HepG2 (cell line): ENCODE results near the gene PIBF1. TPM values are rescaled to one million over a fixed set of nuclear protein-coding genes. Genes with fewer than 3 reads are reported as not detected.

Experiments
- AKNA ChIP-seq: sonication (generic); formaldehyde crosslinking; IDR thresholded peaks from 2 replicates; pipeline ENCODE4 v1.4.0; 2020; ENCODE audit warnings: missing genetic modification reagents, borderline replicate concordance
- ARID2 ChIP-seq: sonication (generic); formaldehyde crosslinking; IDR thresholded peaks from 2 replicates; pipeline ENCODE4 v1.8.1; 2022; ENCODE audit warnings: mild to moderate bottlenecking, missing genetic modification reagents, borderline replicate concordance
- ATAD3A ChIP-seq: sonication (generic); formaldehyde crosslinking; IDR thresholded peaks from 2 replicates; pipeline ENCODE4 v1.4.0; 2020; ENCODE audit warnings: missing genetic modification reagents
- ATF3 ChIP-seq: sonication (generic); formaldehyde crosslinking; IDR thresholded peaks from 2 replicates; pipeline ENCODE4 v1.4.0; 2020; ENCODE audit warnings: missing genetic modification reagents
- CEBPB ChIP-seq: IDR thresholded peaks from 2 replicates; pipeline ENCODE4 v1.6.1; 2011; ENCODE audit warnings: low read depth, low read length, improper control_type of control experiment, borderline replicate concordance
- EED ChIP-seq: sonication (generic); formaldehyde crosslinking; IDR thresholded peaks from 2 replicates; pipeline ENCODE4 v1.5.0; 2020; ENCODE audit warnings: mild to moderate bottlenecking, missing genetic modification reagents
- ERF ChIP-seq: IDR thresholded peaks from 2 replicates; pipeline ENCODE4 v1.6.1; 2018; ENCODE audit warnings: missing biosample characterization, missing genetic modification reagents
- GTF2F1 ChIP-seq: fragments of 150-350 bp; IDR thresholded peaks from 2 replicates; pipeline ENCODE4 v1.6.1; 2014; ENCODE audit warnings: low read length
- HIC2 ChIP-seq: sonication (generic); formaldehyde crosslinking; IDR thresholded peaks from 2 replicates; pipeline ENCODE4 v1.9.0; 2022; ENCODE audit warnings: low read depth, missing genetic modification reagents
- HIVEP1 ChIP-seq: sonication (generic); formaldehyde crosslinking; IDR thresholded peaks from 2 replicates; pipeline ENCODE4 v1.4.0; 2020; ENCODE audit warnings: mild to moderate bottlenecking, missing genetic modification reagents
- NR2F2 ChIP-seq: IDR thresholded peaks from 2 replicates; pipeline ENCODE4 v1.6.1; 2012; ENCODE audit warnings: low read depth, inconsistent platforms, borderline replicate concordance
- RARA ChIP-seq: IDR thresholded peaks from 2 replicates; pipeline ENCODE4 v1.6.1; 2016; ENCODE audit warnings: missing genetic modification reagents, missing compliant biosample characterization
- RCOR2 ChIP-seq: IDR thresholded peaks from 2 replicates; pipeline ENCODE4 v1.6.1; 2016; ENCODE audit warnings: missing biosample characterization, missing genetic modification reagents
- RNF2 ChIP-seq: fragments of 450-650 bp; conservative IDR thresholded peaks from 2 replicates; pipeline ENCODE4 v1.6.1; 2016; ENCODE audit warnings: low read depth
- TBX2 ChIP-seq: sonication (generic); formaldehyde crosslinking; IDR thresholded peaks from 2 replicates; pipeline ENCODE4 v1.5.0; 2020; ENCODE audit warnings: missing genetic modification reagents, mild to moderate bottlenecking, borderline replicate concordance
- ZBTB1 ChIP-seq: sonication (generic); formaldehyde crosslinking; IDR thresholded peaks from 2 replicates; pipeline ENCODE4 v1.4.0; 2020; ENCODE audit warnings: missing genetic modification reagents, borderline replicate concordance
- ZNF121 ChIP-seq: sonication (generic); formaldehyde crosslinking; IDR thresholded peaks from 2 replicates; pipeline ENCODE4 v1.5.0; 2020; ENCODE audit warnings: mild to moderate bottlenecking, missing genetic modification reagents
- ZNF207 ChIP-seq: fragments of 450-650 bp; IDR thresholded peaks from 2 replicates; pipeline ENCODE4 v1.6.1; 2016; ENCODE audit warnings: antibody characterized with exemption, borderline replicate concordance
- ZNF263 ChIP-seq: sonication (generic); formaldehyde crosslinking; IDR thresholded peaks from 2 replicates; pipeline ENCODE4 v1.4.0; 2020; ENCODE audit warnings: missing genetic modification reagents
- ZNF350 ChIP-seq: sonication (generic); formaldehyde crosslinking; IDR thresholded peaks from 2 replicates; pipeline ENCODE4 v1.4.0; 2020; ENCODE audit warnings: mild to moderate bottlenecking, low read depth, missing genetic modification reagents, borderline replicate concordance
- ZNF709 ChIP-seq: sonication (generic); formaldehyde crosslinking; IDR thresholded peaks from 2 replicates; pipeline ENCODE4 v1.5.0; 2020; ENCODE audit warnings: mild to moderate bottlenecking, missing genetic modification reagents
- ZNF841 ChIP-seq: sonication (generic); formaldehyde crosslinking; IDR thresholded peaks from 2 replicates; pipeline ENCODE4 v1.8.1; 2023; ENCODE audit warnings: missing genetic modification reagents, borderline replicate concordance
- polyA plus RNA-seq, 8 experiments: library from polyadenylated mRNA; depleted of rRNA in 3 of 8; stranded (reverse) in 7 of 8; unstranded in 1 of 8; fragments of >200 nt; fragmentation: Illumina TruSeq in 4 of 8; extraction: Trizol in 4 of 8; gene quantifications; 2 replicates each; pipeline versions ENCODE4 v1.2.1 to v1.2.3, GENCODE V29; 2011 to 2016; ENCODE audit warnings: low read depth in 4 of 8, missing spikeins in 1 of 8, mixed read lengths in 1 of 8; ENCODE audit not compliant: insufficient read depth in 1 of 8
- total RNA-seq, 5 experiments: library from RNA; depleted of rRNA; stranded (reverse); fragments of >200 nt; fragmentation: Illumina TruSeq; extraction: Trizol; gene quantifications; 2 replicates each; pipeline ENCODE4 v1.2.3, GENCODE V29; 2016; ENCODE audit warnings: low read depth in 1 of 5
- TF ChIP-seq, protein P1 (sequence below): sonication (generic); formaldehyde crosslinking; IDR thresholded peaks from 2 replicates; pipeline ENCODE4 v1.4.0; 2020; ENCODE audit warnings: mild to moderate bottlenecking, missing genetic modification reagents, borderline replicate concordance

PIBF1 gene
- total and polyA plus RNA-seq, 2 of the 13 experiments (the other 11 are each of a cell fraction or from before 2014, with no cell fraction given) = 4.2 to 15.8 TPM

GRCh38 chr13:72983085-72983768 lies 201.3 kb downstream of the PIBF1 start (continued):
- TF ChIP-seq, protein P1, sequence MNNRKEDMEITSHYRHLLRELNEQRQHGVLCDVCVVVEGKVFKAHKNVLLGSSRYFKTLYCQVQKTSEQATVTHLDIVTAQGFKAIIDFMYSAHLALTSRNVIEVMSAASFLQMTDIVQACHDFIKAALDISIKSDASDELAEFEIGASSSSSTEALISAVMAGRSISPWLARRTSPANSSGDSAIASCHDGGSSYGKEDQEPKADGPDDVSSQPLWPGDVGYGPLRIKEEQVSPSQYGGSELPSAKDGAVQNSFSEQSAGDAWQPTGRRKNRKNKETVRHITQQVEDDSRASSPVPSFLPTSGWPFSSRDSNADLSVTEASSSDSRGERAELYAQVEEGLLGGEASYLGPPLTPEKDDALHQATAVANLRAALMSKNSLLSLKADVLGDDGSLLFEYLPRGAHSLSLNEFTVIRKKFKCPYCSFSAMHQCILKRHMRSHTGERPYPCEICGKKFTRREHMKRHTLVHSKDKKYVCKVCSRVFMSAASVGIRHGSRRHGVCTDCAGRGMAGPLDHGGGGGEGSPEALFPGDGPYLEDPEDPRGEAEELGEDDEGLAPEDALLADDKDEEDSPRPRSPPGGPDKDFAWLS = no peak
- TF ChIP-seq ERF (CRISPR knock-in tag) (no peak), ATF3 (peak; percentile 82), TBX2 (CRISPR knock-in tag) (no peak), HIC2 (CRISPR knock-in tag) (peak; percentile 32; the same call in 1 of the 2 replicates), CEBPB (peak; percentile 71; the same call in 1 of the 2 replicates), HIVEP1 (CRISPR knock-in tag) (no peak), RNF2 (no peak), NR2F2 (no peak), GTF2F1 (no peak), EED (CRISPR knock-in tag) (no peak), RCOR2 (CRISPR knock-in tag) (0 out of 2 replicates have a peak, but pooled peaks have one; percentile 29), AKNA (CRISPR knock-in tag) (no peak), ZNF207 (no peak), ZNF263 (CRISPR knock-in tag) (no peak), ZBTB1 (CRISPR knock-in tag) (no peak), ARID2 (no peak), ATAD3A (CRISPR knock-in tag) (no peak), RARA (CRISPR knock-in tag) (peak; percentile 48; the same call in 1 of the 2 replicates), ZNF350 (CRISPR knock-in tag) (no peak), ZNF709 (CRISPR knock-in tag) (no peak), ZNF121 (CRISPR knock-in tag) (peak; percentile 98), ZNF841 (CRISPR knock-in tag) (no peak)
